GM19043 (cell line): ENCODE data around the gene SDHAF4.
"Not testable (repeated sequence)": the region's sequence is repeated elsewhere in the genome, so short reads cannot be mapped to it uniquely, and the experiment has no call there.

Experiments used
- ATAC-seq: cut with Tn5 transposase; IDR thresholded peaks from one replicate; pipeline ENCODE4 v1.9.1; 2021; ENCODE audit warnings: low read depth; ENCODE audit not compliant: unreplicated experiment

The SDHAF4 gene

DNA sequence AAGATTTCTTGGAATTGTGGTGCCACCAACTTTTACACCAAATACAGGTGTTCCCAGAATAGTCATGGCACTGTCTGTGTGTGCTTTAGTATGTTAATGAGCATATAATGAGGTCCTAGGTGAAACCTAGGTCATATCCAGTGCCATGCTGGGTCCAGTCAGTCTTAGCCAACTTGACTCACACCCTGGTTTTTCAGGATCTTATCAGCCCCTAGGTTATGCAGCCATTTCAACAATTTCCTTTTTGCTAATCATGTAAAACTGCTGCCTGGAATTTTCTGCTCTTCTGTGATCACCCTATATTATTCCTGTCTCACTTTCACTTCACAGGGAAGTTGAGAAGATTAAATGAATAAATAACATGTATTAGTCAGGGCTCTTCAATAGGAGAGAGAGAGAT is 23.7 kb downstream of the SDHAF4 start:
- no peak for ATAC-seq

GRCh38 chr6:70592391-70593117 is 25.8 kb downstream of the SDHAF4 start:
- no peak for ATAC-seq

GRCh38 chr6:70593118-70593486 is 26.4 kb downstream of the SDHAF4 start:
- no peak for ATAC-seq

DNA sequence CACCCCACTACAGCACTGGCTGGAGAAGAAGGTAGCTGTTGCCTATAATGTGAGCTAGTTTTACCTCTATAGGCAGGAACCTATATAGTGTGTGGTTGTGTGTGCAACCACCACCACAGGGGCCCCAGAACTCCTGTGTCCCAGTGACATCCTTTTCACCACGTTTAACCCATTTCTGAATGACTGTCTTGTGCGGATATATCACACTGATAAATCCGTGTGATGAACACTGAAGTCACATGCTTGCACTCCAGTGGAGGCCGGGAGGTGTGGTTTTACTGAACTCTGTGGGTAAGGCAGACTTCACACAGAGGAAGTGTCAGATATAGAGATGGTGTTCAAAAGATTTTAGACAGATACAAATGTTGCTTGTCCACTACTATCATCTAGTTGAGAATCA is 32.5 kb downstream of the SDHAF4 start:
- no peak for ATAC-seq

DNA sequence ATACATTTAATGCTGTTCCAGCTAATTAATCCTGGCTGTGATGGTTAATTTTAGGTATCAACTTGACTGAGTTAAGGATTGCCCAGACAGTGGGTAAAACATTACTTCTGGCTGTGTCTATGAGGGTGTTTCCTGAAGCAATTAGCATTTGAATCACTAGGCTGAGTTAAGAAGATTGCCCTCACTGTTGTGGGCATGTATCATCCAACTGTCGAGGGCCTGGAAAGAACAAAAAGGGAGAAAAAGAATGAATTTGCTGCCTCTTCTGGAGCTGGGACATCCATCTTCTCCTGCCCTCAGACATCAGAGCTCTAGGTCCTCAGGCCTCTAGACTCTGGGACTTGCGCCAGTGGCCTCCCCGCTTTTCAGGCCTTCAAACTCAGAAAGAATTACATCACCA is 34.3 kb downstream of the SDHAF4 start:
- no peak for ATAC-seq

GRCh38 chr6:70604254-70604653 is 37.5 kb downstream of the SDHAF4 start:
- no peak for ATAC-seq

DNA sequence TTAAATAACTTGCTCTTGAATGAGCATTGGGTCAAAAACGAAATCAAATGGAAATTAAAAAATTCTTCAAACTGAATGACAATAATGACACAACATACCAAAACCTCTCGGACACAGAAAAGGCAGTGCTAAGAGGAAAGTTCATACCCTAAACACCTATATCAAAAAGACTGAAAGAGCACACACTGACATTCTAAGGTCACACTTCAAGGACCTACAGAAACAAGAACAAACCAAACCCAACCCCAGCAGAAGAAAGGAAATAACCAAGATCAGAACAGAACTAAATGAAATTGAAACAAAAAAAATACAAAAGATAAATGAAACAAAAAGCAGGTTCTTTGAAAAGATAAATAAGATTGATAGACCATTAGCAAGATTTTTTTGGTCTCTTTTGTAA is 40.6 kb downstream of the SDHAF4 start:
- ATAC-seq, result not testable (repeated sequence)

GRCh38 chr6:70609181-70609580 is 42.5 kb downstream of the SDHAF4 start:
- ATAC-seq, result not testable (repeated sequence)

- no peak for ATAC-seq
Measured at GRCh38 chr6:70616728-70617260, 50.1 kb downstream of the SDHAF4 start.

DNA sequence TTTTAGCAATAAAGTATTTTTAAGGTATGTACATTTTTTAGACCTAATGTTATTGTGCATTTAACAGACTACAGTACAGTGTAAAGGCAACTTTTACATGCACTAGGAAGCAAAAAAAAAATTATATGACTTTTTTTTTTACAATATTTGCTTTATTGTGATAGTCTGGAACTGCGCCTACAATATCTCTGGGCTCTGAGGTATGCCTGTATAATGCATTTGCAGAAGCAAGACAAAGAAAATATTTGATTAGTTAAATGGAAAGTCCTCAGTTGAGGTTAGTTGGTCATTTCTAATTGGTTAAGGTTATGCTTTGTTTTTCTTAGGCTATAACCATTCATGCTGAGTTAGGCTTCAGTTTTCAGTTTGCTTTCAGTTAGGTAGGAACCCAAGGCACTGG is 54.0 kb downstream of the SDHAF4 start:
- no peak for ATAC-seq

DNA sequence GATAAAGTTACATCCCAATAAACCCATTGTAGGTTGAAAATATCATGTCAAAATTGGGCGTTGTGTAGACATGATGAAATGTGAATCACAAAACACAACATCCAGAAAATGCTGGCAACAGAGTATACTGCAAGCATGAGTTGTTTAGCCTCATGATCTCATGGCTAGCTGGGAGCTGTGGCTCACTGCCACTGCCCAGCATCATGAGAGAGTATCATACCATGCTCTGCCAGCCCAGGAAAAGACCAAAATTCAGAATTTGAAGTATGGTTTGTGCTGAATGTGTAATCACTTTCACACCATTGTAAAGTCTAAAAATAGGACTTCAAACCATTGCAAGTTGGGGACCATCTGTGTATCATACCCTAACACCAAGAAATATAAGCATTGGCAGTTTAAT is 55.7 kb downstream of the SDHAF4 start:
- no peak for ATAC-seq

DNA sequence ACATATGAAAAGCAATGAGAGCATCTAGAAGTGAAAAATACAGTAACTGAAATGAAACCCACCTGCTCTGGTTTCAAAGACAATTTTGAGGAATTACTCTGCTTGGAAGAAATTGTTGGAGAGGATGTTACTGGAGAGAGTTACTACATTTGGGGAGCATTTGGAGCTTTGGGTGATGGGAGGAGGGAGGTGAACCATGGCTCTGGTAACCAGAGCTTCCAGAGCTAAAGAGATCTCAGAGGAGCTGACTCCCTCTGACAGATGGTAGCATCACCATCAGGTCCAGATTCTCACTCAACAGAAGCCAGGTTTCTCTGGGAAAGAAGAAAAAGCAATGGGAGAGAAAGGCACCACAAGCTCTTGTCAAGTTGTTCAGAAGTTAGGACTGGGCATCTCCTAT is 58.7 kb downstream of the SDHAF4 start:
- ATAC-seq, result no peak

DNA sequence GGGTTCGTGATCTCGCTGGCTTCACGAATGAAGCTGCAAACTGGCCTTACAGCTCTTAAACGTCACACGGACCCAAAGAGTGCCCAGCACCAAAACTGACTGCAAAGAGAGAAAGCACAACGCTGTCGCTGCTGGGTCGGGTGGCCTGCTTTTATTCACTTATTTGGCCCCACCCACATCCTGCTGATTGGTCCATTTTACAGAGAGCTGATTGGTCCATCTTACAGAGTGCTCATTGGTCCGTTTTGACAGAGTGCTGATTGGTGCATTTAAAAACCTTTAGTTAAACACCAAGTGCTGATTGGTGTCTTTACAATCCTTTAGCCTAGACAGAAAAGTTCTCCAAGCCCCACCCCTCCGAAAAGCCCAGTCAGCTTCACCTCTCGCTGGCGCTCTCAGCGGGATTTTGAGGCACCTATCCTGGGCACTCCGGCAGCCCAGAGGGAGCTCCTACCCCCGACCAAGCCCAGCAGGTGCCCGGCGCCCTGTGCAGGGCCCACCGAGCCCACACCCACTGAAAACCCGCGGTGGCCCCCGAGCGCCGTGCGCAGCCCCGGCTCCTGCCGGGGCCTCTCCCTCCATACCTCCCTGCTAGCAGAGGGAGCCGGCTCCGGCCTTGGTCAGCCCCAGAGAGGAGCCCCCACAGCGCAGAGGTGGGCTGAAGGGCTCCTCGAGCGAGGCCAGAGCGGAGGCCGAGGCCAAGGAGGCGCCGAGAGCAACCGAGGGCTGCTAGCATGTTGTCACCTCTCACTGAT is 60.9 kb downstream of the SDHAF4 start:
- ATAC-seq, result no peak

GRCh38 chr6:70629929-70630328 is 63.2 kb downstream of the SDHAF4 start:
- no peak for ATAC-seq

GRCh38 chr6:70633870-70634269 is 67.1 kb downstream of the SDHAF4 start:
- ATAC-seq, result no peak

DNA sequence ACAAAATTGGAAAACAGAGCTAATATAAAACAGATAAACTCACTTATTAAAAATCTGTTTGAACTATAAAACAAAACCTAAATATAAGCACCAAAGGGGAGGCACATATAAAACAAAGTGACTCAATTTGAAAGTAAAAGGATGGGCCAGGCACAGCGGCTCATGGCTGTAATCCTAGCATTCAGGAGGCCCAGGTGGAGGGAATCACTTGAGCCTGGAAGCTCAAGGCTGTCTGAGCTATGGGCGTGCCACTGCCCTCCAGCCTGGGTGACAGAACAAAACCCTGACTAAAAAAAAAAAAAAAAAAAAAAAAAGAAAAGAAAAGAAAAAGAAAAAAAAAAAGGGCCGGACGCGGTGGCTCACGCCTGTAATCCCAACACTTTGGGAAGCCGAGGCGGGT is 69.9 kb downstream of the SDHAF4 start:
- ATAC-seq, result no peak

GRCh38 chr6:70638468-70638867 is 71.7 kb downstream of the SDHAF4 start:
- no peak for ATAC-seq
